ENCODE results near the gene GPANK1.

The GPANK1 gene

GRCh38 chr6:31631209-31631608 is 33.6 kb downstream of the GPANK1 start:
- Histone ChIP-seq H3K27ac (replicated peaks) (no peak overlapping the region), H3K4me3 (replicated peaks; ENCODE audit: insufficient read depth, low read length) (no peak overlapping the region), H3K27me3 (ENCODE audit: insufficient read depth, poor library complexity, severe bottlenecking) (no peaks in the 10 kb centered on the region)
- DNase-seq (ENCODE audit: low read depth in 1 of 2, low spot score in 1 of 2), result no peak
- no peak for TF ChIP-seq REST (IDR thresholded peaks at IDR 0.05; ENCODE audit: insufficient replicate concordance, low read depth)
- TF ChIP-seq SPI1 (IDR thresholded peaks at IDR 0.05; ENCODE audit: borderline replicate concordance, low read depth), result no peak
- TF ChIP-seq, protein P1, sequence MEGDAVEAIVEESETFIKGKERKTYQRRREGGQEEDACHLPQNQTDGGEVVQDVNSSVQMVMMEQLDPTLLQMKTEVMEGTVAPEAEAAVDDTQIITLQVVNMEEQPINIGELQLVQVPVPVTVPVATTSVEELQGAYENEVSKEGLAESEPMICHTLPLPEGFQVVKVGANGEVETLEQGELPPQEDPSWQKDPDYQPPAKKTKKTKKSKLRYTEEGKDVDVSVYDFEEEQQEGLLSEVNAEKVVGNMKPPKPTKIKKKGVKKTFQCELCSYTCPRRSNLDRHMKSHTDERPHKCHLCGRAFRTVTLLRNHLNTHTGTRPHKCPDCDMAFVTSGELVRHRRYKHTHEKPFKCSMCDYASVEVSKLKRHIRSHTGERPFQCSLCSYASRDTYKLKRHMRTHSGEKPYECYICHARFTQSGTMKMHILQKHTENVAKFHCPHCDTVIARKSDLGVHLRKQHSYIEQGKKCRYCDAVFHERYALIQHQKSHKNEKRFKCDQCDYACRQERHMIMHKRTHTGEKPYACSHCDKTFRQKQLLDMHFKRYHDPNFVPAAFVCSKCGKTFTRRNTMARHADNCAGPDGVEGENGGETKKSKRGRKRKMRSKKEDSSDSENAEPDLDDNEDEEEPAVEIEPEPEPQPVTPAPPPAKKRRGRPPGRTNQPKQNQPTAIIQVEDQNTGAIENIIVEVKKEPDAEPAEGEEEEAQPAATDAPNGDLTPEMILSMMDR (IDR thresholded peaks at IDR 0.05; ENCODE audit: insufficient read depth, low read length), result no peak
- TF ChIP-seq POLR2AphosphoS5 (IDR thresholded peaks at IDR 0.05; ENCODE audit: low read depth), result no peak
- TF ChIP-seq GABPA (IDR thresholded peaks at IDR 0.05; ENCODE audit: low read depth), result no peak

DNA sequence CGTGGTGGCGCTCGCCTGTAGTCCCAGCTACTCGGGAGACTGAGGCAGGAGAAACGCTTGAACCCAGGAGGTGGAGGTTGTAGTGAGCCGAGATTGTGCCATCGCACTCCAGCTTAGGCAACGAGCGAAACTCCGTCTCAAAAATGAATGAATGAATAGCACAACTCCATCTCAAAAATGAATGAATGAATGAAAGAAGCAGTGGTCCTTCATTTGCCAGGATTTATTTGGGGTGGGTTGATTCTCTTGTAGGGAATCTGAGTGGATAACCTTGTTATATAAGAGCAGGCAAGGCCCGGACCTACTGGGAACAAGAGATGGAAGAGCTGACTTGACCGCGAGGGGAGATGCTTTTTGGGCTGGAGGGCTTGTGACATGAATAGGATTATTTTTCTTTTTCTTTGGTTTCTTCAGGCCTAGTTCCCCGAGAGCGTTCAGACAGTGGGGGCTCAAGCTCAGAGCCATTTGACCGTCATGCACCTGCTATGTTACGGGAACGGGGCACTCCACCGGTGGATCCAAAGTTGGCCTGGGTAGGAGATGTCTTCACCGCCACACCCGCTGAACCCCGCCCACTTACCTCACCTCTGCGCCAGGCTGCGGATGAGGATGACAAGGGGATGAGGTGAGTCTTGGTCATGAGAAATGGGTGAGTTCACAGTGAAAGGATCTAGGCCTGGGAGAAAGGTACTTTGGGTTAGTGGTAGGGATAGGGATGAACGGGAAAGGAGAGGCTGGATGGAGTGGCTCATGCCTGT is 34.4 kb downstream of the GPANK1 start:
- no peaks in the 10 kb centered on the region for H3K27me3 ChIP-seq (ENCODE audit: insufficient read depth, poor library complexity, severe bottlenecking)
- H3K27ac ChIP-seq (replicated peaks), result no peak overlapping the region
- 0 out of 2 replicates have a peak, but pooled peaks have one; percentile 16 for TF ChIP-seq POLR2AphosphoS5 (IDR thresholded peaks at IDR 0.05; ENCODE audit: low read depth)
- no peak for TF ChIP-seq SPI1 (IDR thresholded peaks at IDR 0.05; ENCODE audit: borderline replicate concordance, low read depth)
- H3K4me3 ChIP-seq (replicated peaks; ENCODE audit: insufficient read depth, low read length), result no peak overlapping the region
- DNase-seq (ENCODE audit: low read depth in 1 of 2, low spot score in 1 of 2), result no peak

DNA sequence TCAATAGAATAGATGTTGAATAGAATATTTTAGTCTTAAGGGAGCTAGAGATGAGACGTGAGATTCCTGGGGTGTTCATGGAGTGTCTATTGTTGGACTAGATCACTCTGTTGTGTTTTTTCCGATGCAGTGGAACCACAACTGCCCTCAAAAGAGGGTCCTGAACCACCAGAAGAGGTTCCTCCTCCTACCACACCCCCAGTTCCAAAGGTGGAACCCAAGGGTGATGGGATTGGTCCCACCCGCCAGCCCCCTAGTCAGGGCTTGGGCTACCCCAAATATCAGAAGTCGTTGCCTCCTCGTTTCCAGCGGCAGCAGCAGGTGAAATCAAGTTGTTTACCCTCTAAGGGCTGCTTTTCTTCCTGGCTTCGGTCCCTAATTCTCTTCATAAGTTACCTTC is 35.8 kb downstream of the GPANK1 start:
- TF ChIP-seq, protein P1 (IDR thresholded peaks at IDR 0.05; ENCODE audit: insufficient read depth, low read length), result no peak
- TF ChIP-seq REST (IDR thresholded peaks at IDR 0.05; ENCODE audit: insufficient replicate concordance, low read depth), result no peak
- no peak for TF ChIP-seq POLR2AphosphoS5 (IDR thresholded peaks at IDR 0.05; ENCODE audit: low read depth)
- no peak for TF ChIP-seq SPI1 (IDR thresholded peaks at IDR 0.05; ENCODE audit: borderline replicate concordance, low read depth)
- TF ChIP-seq GABPA (IDR thresholded peaks at IDR 0.05; ENCODE audit: low read depth), result no peak
- Histone ChIP-seq H3K27ac (replicated peaks) (no peak overlapping the region), H3K27me3 (ENCODE audit: insufficient read depth, poor library complexity, severe bottlenecking) (no peaks in the 10 kb centered on the region), H3K4me3 (replicated peaks; ENCODE audit: insufficient read depth, low read length) (no peak overlapping the region)
- DNase-seq (ENCODE audit: low read depth in 1 of 2, low spot score in 1 of 2), result no peak

DNA sequence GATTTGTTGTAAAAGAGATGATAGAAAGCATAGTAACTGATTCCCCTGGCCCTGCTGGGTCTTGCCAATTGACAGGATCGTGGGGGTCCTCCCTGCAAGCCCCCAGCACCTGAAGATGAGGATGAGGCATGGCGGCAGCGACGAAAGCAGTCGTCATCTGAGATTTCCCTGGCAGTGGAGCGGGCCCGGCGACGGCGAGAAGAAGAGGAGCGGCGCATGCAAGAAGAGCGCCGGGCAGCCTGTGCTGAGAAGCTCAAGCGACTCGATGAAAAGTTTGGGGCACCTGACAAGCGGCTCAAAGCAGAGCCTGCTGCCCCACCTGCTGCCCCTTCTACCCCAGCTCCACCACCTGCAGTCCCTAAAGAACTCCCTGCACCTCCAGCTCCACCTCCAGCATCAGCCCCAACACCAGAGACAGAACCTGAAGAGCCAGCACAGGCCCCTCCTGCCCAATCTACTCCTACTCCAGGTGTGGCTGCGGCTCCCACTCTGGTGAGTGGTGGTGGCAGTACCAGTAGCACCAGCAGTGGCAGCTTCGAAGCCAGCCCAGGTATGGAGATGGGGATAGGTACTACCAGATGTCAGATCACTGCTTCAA is 37.0 kb downstream of the GPANK1 start:
- no peak overlapping the region for H3K4me3 ChIP-seq (replicated peaks; ENCODE audit: insufficient read depth, low read length)
- DNase-seq (ENCODE audit: low read depth in 1 of 2, low spot score in 1 of 2), result no peak
- no peak overlapping the region for H3K27ac ChIP-seq (replicated peaks)
- H3K27me3 ChIP-seq (ENCODE audit: insufficient read depth, poor library complexity, severe bottlenecking), result no peaks in the 10 kb centered on the region
- no peak; the same call in 1 of the 2 replicates for TF ChIP-seq POLR2AphosphoS5 (IDR thresholded peaks at IDR 0.05; ENCODE audit: low read depth)
- TF ChIP-seq, protein P1 (IDR thresholded peaks at IDR 0.05; ENCODE audit: insufficient read depth, low read length), result no peak
- TF ChIP-seq GABPA (IDR thresholded peaks at IDR 0.05; ENCODE audit: low read depth), result no peak
- no peak for TF ChIP-seq REST (IDR thresholded peaks at IDR 0.05; ENCODE audit: insufficient replicate concordance, low read depth)
- no peak for TF ChIP-seq SPI1 (IDR thresholded peaks at IDR 0.05; ENCODE audit: borderline replicate concordance, low read depth)

Measured in HL-60 (cell line).